Prostate gland (tissue), 2 donors: ENCODE results near the gene NDUFA11.

Experiments
- POLR2A ChIP-seq: fragments of 450-650 bp; IDR thresholded peaks from one replicate; pipeline ENCODE4 v1.6.1; 2016; ENCODE audit warnings: antibody characterized with exemption, mild to moderate bottlenecking
- POLR2AphosphoS5 ChIP-seq: sonication (generic); formaldehyde crosslinking; IDR thresholded peaks from one replicate; pipeline ENCODE4 v1.6.1; 2017; ENCODE audit warnings: antibody characterized with exemption
- TF ChIP-seq, protein P1 (sequence below), 4 experiments: fragments of 200-600 bp in 2 of 4; fragments of 450-650 bp in 2 of 4; sonication (generic) in 2 of 4; IDR thresholded peaks; 1 replicate in 3 of 4; 2 replicates in 1 of 4; pipeline ENCODE4 v1.5.1; 2016 to 2019; ENCODE audit warnings: antibody characterized with exemption in 4 of 4, mild to moderate bottlenecking in 2 of 4, moderate library complexity in 2 of 4

DNA sequence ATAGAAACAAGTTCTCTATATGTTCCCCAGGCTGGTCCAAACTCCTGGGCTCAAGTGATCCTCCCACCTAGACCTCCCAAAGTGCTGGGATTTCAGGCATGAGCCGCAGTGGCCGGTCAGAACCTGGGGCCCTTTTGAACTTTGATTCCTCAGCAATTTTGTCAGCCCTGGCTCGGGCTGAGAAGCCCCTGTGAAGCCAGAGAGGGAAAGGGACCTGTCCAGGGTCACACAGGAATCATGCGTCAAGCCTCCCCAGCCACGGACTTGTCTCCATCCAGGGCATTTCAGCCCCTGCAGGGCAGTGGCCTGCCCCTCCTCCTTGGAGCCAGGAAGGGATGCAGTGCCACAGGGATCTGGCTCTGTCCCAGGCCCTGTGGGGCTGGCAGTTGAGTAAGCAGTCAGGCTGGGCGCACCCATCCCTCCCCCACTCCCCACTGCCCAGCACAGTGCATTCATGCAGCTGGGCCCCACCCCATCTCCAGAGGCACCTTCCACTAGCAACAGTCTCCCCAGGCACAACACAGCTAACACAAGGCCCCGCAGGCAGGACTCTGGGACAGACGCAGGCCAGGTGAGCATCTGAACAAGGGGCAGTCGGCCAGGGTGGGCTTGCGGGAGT is 10.3 kb upstream of the NDUFA11 start, which contains the start of gene CAPS:
- TF ChIP-seq POLR2A (peak; percentile 18), POLR2AphosphoS5 (peak; percentile 61)
- TF ChIP-seq, protein P1, sequence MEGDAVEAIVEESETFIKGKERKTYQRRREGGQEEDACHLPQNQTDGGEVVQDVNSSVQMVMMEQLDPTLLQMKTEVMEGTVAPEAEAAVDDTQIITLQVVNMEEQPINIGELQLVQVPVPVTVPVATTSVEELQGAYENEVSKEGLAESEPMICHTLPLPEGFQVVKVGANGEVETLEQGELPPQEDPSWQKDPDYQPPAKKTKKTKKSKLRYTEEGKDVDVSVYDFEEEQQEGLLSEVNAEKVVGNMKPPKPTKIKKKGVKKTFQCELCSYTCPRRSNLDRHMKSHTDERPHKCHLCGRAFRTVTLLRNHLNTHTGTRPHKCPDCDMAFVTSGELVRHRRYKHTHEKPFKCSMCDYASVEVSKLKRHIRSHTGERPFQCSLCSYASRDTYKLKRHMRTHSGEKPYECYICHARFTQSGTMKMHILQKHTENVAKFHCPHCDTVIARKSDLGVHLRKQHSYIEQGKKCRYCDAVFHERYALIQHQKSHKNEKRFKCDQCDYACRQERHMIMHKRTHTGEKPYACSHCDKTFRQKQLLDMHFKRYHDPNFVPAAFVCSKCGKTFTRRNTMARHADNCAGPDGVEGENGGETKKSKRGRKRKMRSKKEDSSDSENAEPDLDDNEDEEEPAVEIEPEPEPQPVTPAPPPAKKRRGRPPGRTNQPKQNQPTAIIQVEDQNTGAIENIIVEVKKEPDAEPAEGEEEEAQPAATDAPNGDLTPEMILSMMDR (IDR thresholded peaks at IDR 0.05), result no peak
